ENCODE data around the gene STARD13.

STARD13 gene

GRCh38 chr13:33303855-33304597, 18.5 kb upstream of the STARD13 start:
- in situ Hi-C loops (cut with HindIII; ENCODE audit: low pct_unique_long_range_greater_than_20kb, low sequenced_read_pairs), result no loop called here
- TF ChIP-seq JUND (IDR thresholded peaks at IDR 0.05; ENCODE audit: low read depth), result no peak

GRCh38 chr13:33299626-33300025, 14.1 kb upstream of the STARD13 start:
- in situ Hi-C loops (cut with HindIII; ENCODE audit: low pct_unique_long_range_greater_than_20kb, low sequenced_read_pairs), result no loop called here
- DNase-seq (ENCODE audit: low read depth in 1 of 2, low spot score in 1 of 2), result no peak

More at GRCh38 chr13:33303855-33304597, 18.5 kb upstream of the STARD13 start:
- no peak for DNase-seq (ENCODE audit: low read depth in 1 of 2, low spot score in 1 of 2)

GRCh38 chr13:33296793-33297425, 11.4 kb upstream of the STARD13 start:
- TF ChIP-seq JUND (IDR thresholded peaks at IDR 0.05; ENCODE audit: low read depth), result no peak
- in situ Hi-C loops (cut with HindIII; ENCODE audit: low pct_unique_long_range_greater_than_20kb, low sequenced_read_pairs), result no loop called here
- no peak for DNase-seq (ENCODE audit: low read depth in 1 of 2, low spot score in 1 of 2)

More at GRCh38 chr13:33299626-33300025, 14.1 kb upstream of the STARD13 start:
- no peak for TF ChIP-seq JUND (IDR thresholded peaks at IDR 0.05; ENCODE audit: low read depth)

GRCh38 chr13:33292712-33293111, 7.2 kb upstream of the STARD13 start:
- DNase-seq (ENCODE audit: low read depth in 1 of 2, low spot score in 1 of 2), result no peak
- no peak for TF ChIP-seq JUND (IDR thresholded peaks at IDR 0.05; ENCODE audit: low read depth)

GRCh38 chr13:33290421-33290965, 4.9 kb upstream of the STARD13 start:
- in situ Hi-C loops (cut with HindIII; ENCODE audit: low pct_unique_long_range_greater_than_20kb, low sequenced_read_pairs), result no loop called here
- TF ChIP-seq JUND (IDR thresholded peaks at IDR 0.05; ENCODE audit: low read depth), result no peak
- DNase-seq (ENCODE audit: low read depth in 1 of 2, low spot score in 1 of 2), result no peak

More at GRCh38 chr13:33292712-33293111, 7.2 kb upstream of the STARD13 start:
- in situ Hi-C loops (cut with HindIII; ENCODE audit: low pct_unique_long_range_greater_than_20kb, low sequenced_read_pairs), result no loop called here

GRCh38 chr13:33289966-33290365, 4.4 kb upstream of the STARD13 start:
- DNase-seq (ENCODE audit: low read depth in 1 of 2, low spot score in 1 of 2), result no peak
- in situ Hi-C loops (cut with HindIII; ENCODE audit: low pct_unique_long_range_greater_than_20kb, low sequenced_read_pairs), result no loop called here
- TF ChIP-seq JUND (IDR thresholded peaks at IDR 0.05; ENCODE audit: low read depth), result no peak

GRCh38 chr13:33287142-33287882, 1.8 kb upstream of the STARD13 start:
- in situ Hi-C loops (cut with HindIII; ENCODE audit: low pct_unique_long_range_greater_than_20kb, low sequenced_read_pairs), result no loop called here
- no peak for DNase-seq (ENCODE audit: low read depth in 1 of 2, low spot score in 1 of 2)
- no peak for TF ChIP-seq JUND (IDR thresholded peaks at IDR 0.05; ENCODE audit: low read depth)

- DNase-seq (ENCODE audit: low read depth in 1 of 2, low spot score in 1 of 2), result no peak
- TF ChIP-seq JUND (IDR thresholded peaks at IDR 0.05; ENCODE audit: low read depth), result no peak
- in situ Hi-C loops (cut with HindIII; ENCODE audit: low pct_unique_long_range_greater_than_20kb, low sequenced_read_pairs), result no loop called here
These were observed 573 bp upstream of the STARD13 start for GRCh38 chr13:33286128-33286527.

GRCh38 chr13:33284916-33285315, 639 bp downstream of the STARD13 start:
- DNase-seq (ENCODE audit: low read depth in 1 of 2, low spot score in 1 of 2), result no peak
- in situ Hi-C loops (cut with HindIII; ENCODE audit: low pct_unique_long_range_greater_than_20kb, low sequenced_read_pairs), result no loop called here
- TF ChIP-seq JUND (IDR thresholded peaks at IDR 0.05; ENCODE audit: low read depth), result no peak

- in situ Hi-C loops (cut with HindIII; ENCODE audit: low pct_unique_long_range_greater_than_20kb, low sequenced_read_pairs), result no loop called here
- TF ChIP-seq JUND (IDR thresholded peaks at IDR 0.05; ENCODE audit: low read depth), result no peak
- DNase-seq (ENCODE audit: low read depth in 1 of 2, low spot score in 1 of 2), result no peak
These were observed 1.5 kb downstream of the STARD13 start for GRCh38 chr13:33284031-33284430.

- no peak for DNase-seq (ENCODE audit: low read depth in 1 of 2, low spot score in 1 of 2)
- TF ChIP-seq JUND (IDR thresholded peaks at IDR 0.05; ENCODE audit: low read depth), result no peak
- in situ Hi-C loops (cut with HindIII; ENCODE audit: low pct_unique_long_range_greater_than_20kb, low sequenced_read_pairs), result no loop called here
These were observed 2.2 kb downstream of the STARD13 start for GRCh38 chr13:33283195-33283911.

- DNase-seq (ENCODE audit: low read depth in 1 of 2, low spot score in 1 of 2), result no peak
- no peak for TF ChIP-seq JUND (IDR thresholded peaks at IDR 0.05; ENCODE audit: low read depth)
- in situ Hi-C loops (cut with HindIII; ENCODE audit: low pct_unique_long_range_greater_than_20kb, low sequenced_read_pairs), result no loop called here
These were observed 3.5 kb downstream of the STARD13 start for GRCh38 chr13:33281951-33282595.
